ENCODE data around the gene ANXA6. TPM values are rescaled to one million over a fixed set of nuclear protein-coding genes. Genes with fewer than 3 reads are reported as not detected.

ANXA6 gene
- total and polyA plus RNA-seq, 10 donors = 141 to 295 (median 185) TPM

DNA sequence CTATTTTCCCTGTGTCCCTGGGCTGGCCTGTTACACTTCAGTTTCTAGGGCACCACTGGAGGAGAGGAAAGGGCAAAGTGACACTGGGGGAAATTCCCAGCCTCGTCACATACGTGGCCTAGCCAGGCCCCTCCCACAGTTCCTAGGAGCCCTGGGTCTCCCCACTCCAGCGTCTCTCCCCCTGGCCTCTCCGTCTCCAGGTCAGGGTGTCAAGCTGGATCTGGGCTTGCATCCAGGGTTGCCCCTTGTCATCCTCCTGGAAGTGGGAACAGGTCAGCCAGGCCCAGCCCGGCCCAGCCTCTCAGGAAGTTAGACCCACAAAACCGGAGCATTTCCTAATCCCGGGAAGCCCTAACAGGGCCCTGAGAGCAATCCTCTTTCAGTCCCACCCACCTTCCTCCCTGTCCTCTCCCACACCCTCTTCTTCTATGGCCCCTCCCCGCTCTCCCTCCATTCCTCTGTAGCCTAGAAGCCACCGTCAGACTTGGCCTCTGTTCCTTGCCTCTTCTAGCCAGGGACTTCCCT, 72.0 kb downstream of the ANXA6 start:
- peak overlapping the region; percentile 16 to 98 (median 76) for H3K27ac ChIP-seq
- no peaks in the 10 kb centered on the region for H3K27me3 ChIP-seq (replicated peaks in 1 of 7)
- TF ChIP-seq POLR2AphosphoS5 (IDR thresholded peaks at IDR 0.05) (peak; percentile 53 to 70 (median 53)), CTCF (IDR thresholded peaks at IDR 0.05 in 8 of 11, conservative IDR thresholded peaks at IDR 0.05 in 3 of 11) (no peak)
- H3K9me3 ChIP-seq = no peaks in the 10 kb centered on the region
- H3K4me1 ChIP-seq = peaks cover 46 to 89% (median 72%) of the 10 kb centered on the region in 6 donors
- H3K36me3 ChIP-seq = no peaks in the 10 kb centered on the region
- intact Hi-C loops (cut with DNase I; ENCODE audit: low total_unique reads) = no loop called here
- peak overlapping the region in 4 of 8 donors; percentile 7 to 63 (median 38) for H3K4me3 ChIP-seq
- WGBS, 5 donors = 16 to 37% (median 21%) methylated on average over 9 of the region's 9 CpGs
- DNase-seq = peak; percentile 82

DNA sequence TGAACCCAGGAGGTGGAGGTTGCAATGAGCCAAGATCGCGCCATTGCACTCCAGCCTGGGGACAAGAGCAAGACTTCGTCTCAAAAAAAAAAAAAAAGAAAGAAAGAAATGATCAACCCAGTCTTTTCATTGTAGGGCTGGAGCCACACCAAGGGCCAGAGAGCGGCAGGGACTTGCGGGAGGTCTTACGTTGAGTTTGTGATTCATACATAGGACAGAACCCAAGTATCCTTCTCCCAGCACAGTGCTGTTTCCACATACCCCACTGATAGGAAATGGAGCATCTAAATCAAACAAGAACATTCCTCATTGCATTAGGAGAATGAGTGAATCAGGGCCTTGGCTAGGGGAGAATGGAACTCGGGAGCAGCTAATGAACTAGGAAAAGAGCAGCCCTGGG, 73.2 kb downstream of the ANXA6 start:
- Histone ChIP-seq H3K27me3 (replicated peaks in 1 of 7) (no peaks in the 10 kb centered on the region), H3K4me1 (peaks cover 49 to 94% (median 77%) of the 10 kb centered on the region in 6 donors), H3K4me3 (no peak overlapping the region), H3K27ac (peak overlapping the region; percentile 16 to 98 (median 76)), H3K36me3 (peaks cover 0 to 2% (median 0%) of the 10 kb centered on the region in 6 donors), H3K9me3 (no peaks in the 10 kb centered on the region)
- TF ChIP-seq POLR2AphosphoS5 (IDR thresholded peaks at IDR 0.05) (no peak), POLR2A (IDR thresholded peaks at IDR 0.05) (no peak), CTCF (IDR thresholded peaks at IDR 0.05 in 8 of 11, conservative IDR thresholded peaks at IDR 0.05 in 3 of 11) (no peak)
- DNase-seq = peak; percentile 14
- intact Hi-C loops (cut with DNase I; ENCODE audit: low total_unique reads) = no loop called here
- 92 to 95% (median 95%) methylated on average over 7 of the region's 7 CpGs for WGBS, 5 donors

GRCh38 chr5:151083081-151083676, 74.4 kb downstream of the ANXA6 start:
- intact Hi-C loops (cut with DNase I; ENCODE audit: low total_unique reads) = no loop called here
- WGBS, 5 donors = 58 to 67% (median 63%) methylated on average over 3 of the region's 3 CpGs
- Histone ChIP-seq H3K36me3 (peaks cover 0 to 13% (median 2%) of the 10 kb centered on the region in 6 donors), H3K27me3 (replicated peaks in 1 of 7) (no peaks in the 10 kb centered on the region), H3K9me3 (no peaks in the 10 kb centered on the region), H3K27ac (peak overlapping the region; percentile 49 to 100 (median 98)), H3K4me1 (peaks cover 61 to 94% (median 85%) of the 10 kb centered on the region in 6 donors), H3K4me3 (no peak overlapping the region)
- no peak for TF ChIP-seq POLR2A (IDR thresholded peaks at IDR 0.05)
- TF ChIP-seq CTCF (IDR thresholded peaks at IDR 0.05 in 8 of 11, conservative IDR thresholded peaks at IDR 0.05 in 3 of 11) = no peak
- peak in 2 of 3 donors; percentile 9 to 26 for TF ChIP-seq POLR2AphosphoS5 (IDR thresholded peaks at IDR 0.05)
- peak; percentile 74 for DNase-seq

DNA sequence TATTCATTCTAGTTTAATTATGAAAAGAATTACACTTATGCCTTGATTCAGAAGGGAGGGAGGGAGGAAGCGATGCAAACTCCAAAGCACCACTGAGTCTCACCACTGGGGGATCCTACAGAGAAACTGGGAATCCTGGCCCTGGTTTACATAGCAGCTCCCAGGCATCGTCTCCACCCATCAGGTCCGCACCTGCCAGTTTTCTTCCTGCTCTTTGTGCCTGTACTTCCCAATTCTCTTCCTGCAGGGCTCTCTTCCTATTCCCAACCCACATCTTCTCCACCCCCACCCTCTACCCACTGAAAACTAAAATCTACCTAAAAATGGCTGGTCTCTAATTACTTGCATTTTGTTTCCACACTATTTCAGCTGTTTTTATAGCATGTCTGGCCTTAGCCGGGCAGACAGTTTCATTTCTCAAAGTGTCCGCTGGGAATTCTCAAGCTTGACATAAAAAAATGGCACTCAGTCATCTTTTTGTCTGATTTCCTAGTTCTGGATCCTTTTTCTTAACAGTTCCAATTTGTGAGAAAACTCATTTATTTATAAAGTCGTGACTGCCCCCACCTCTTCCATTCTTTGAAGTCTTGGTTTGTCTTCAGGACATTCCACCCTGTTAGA, 75.2 kb downstream of the ANXA6 start:
- intact Hi-C loops (cut with DNase I; ENCODE audit: low total_unique reads) = no loop called here
- peak overlapping the region in 5 of 8 donors; percentile 77 to 95 (median 88) for H3K4me3 ChIP-seq
- peaks cover 65 to 94% (median 85%) of the 10 kb centered on the region in 6 donors for H3K4me1 ChIP-seq
- TF ChIP-seq POLR2AphosphoS5 (IDR thresholded peaks at IDR 0.05) (no peak), CTCF (IDR thresholded peaks at IDR 0.05 in 8 of 11, conservative IDR thresholded peaks at IDR 0.05 in 3 of 11) (peak in 3 of 11 experiments; percentile 13 to 30 (median 18))
- peak overlapping the region; percentile 98 to 100 (median 99) for H3K27ac ChIP-seq
- DNase-seq = peak; percentile 59
- WGBS, 5 donors = 63 to 85% (median 72%) methylated on average over 6 of the region's 6 CpGs
- H3K9me3 ChIP-seq = no peaks in the 10 kb centered on the region
- peaks cover 0 to 20% (median 2%) of the 10 kb centered on the region in 6 donors for H3K36me3 ChIP-seq
- no peaks in the 10 kb centered on the region for H3K27me3 ChIP-seq (replicated peaks in 1 of 7)
